Activated T-cell treated with anti-CD3 and anti-CD28 coated beads, Interleukin-2, amount 50 U/mL, for 4 hours (primary cell): ENCODE results near the gene SEC61A1. TPM values are rescaled to one million over a fixed set of nuclear protein-coding genes. Genes with fewer than 3 reads are reported as not detected.

Source experiments
- ATAC-seq, 2 donors: fragments of 200-7000 bp; cut with Tn5 transposase; one replicate each; pipeline ENCODE4 v1.10.0; 2021
- DNase-seq: peaks from one replicate; pipeline ENCODE4 v3.0.0-alpha.2; 2020
- H3K27me3 Mint-ChIP-seq: one replicate; pipeline ENCODE4 v1.8.0; 2021; ENCODE audit warnings: low read depth, mixed read lengths
- H3K36me3 Mint-ChIP-seq: one replicate; pipeline ENCODE4 v1.8.0; 2022; ENCODE audit warnings: mixed read lengths; ENCODE audit not compliant: insufficient read depth
- H3K4me1 Mint-ChIP-seq: one replicate; pipeline ENCODE4 v1.8.0; 2021; ENCODE audit warnings: low read depth, mixed read lengths
- H3K4me3 Mint-ChIP-seq: one replicate; pipeline ENCODE4 v1.8.0; 2021; ENCODE audit warnings: mild to moderate bottlenecking, moderate library complexity, mixed read lengths
- H3K9me3 Mint-ChIP-seq: one replicate; pipeline ENCODE4 v1.8.0; 2021; ENCODE audit warnings: mixed read lengths
- total RNA-seq, 3 donors: library from RNA; stranded (reverse); gene quantifications; one replicate each; pipeline ENCODE4 v1.2.1, GENCODE V29; 2021

SEC61A1 gene
- total RNA-seq, 3 donors from 2014 or later, result 195 to 216 (median 210) TPM

DNA sequence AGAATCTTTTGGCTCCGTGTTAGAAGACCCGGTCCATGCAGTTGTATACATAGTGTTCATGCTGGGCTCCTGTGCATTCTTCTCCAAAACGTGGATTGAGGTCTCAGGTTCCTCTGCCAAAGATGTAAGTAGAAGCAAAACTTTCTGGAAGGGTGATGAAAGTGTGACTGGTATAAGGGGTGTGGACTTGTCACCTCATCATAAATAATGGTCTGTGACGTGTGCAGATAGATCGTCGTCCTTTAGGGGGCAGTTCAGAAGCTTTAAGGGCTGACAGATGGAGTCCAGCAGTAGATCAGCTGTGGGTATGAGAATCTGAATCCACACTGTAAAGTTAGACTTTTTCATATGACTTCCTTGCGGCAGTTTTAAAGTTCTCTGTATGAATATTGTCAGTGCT is 15.3 kb downstream of the SEC61A1 start:
- Mint-ChIP-seq H3K9me3 (no peaks in the 10 kb centered on the region), H3K4me3 (no peak overlapping the region), H3K36me3 (peaks cover 45% of the 10 kb centered on the region)

DNA sequence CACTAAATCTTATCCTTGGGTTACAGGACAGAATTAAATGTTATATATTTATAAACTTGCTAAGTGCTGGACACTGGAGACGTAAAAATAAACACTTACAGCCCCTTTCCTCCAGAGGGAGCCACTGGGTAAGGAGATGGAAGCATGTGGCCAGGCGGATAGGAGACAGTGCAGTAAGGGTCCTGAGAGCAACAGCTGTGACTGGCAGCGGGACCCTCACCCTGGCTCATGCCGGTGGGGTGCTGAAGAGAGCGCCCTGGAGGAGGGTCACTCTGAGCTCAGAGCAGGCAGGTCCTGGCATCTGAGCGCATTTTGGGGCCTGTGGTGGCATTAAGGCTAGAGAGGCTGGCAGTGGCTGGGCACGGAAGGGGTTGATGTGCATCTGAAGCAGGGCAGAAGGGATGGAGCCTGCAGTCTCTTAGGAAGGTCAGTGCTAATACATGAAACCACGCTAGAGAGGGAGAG is 16.0 kb downstream of the SEC61A1 start:
- Mint-ChIP-seq H3K9me3 (no peaks in the 10 kb centered on the region), H3K4me1 (peaks cover 2% of the 10 kb centered on the region), H3K27me3 (no peaks in the 10 kb centered on the region), H3K36me3 (peaks cover 43% of the 10 kb centered on the region), H3K4me3 (no peak overlapping the region)
- DNase-seq, result no peak
- peak; percentile 46 to 55 for ATAC-seq

More for the DNA sequence above, 15.3 kb downstream of the SEC61A1 start:
- no peak for ATAC-seq
- Mint-ChIP-seq H3K27me3 (no peaks in the 10 kb centered on the region), H3K4me1 (peaks cover 2% of the 10 kb centered on the region)
- no peak for DNase-seq

DNA sequence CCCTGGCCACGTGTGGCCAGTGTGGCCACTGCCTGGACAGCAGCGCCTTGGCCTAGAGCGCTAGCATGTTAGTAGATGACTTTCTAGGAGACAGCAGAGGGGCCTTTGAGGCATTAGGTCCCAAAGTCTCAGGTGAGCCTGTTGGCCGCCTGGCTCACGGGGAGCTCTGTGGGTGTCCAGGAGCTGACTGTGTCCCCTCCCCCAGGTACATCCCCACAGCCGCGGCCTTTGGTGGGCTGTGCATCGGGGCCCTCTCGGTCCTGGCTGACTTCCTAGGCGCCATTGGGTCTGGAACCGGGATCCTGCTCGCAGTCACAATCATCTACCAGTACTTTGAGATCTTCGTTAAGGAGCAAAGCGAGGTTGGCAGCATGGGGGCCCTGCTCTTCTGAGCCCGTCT is 17.0 kb downstream of the SEC61A1 start:
- ATAC-seq, result no peak
- no peak for DNase-seq
- H3K4me1 Mint-ChIP-seq, result peaks cover 2% of the 10 kb centered on the region
- peaks cover 38% of the 10 kb centered on the region for H3K36me3 Mint-ChIP-seq
- no peaks in the 10 kb centered on the region for H3K27me3 Mint-ChIP-seq
- no peaks in the 10 kb centered on the region for H3K9me3 Mint-ChIP-seq
- no peak overlapping the region for H3K4me3 Mint-ChIP-seq

DNA sequence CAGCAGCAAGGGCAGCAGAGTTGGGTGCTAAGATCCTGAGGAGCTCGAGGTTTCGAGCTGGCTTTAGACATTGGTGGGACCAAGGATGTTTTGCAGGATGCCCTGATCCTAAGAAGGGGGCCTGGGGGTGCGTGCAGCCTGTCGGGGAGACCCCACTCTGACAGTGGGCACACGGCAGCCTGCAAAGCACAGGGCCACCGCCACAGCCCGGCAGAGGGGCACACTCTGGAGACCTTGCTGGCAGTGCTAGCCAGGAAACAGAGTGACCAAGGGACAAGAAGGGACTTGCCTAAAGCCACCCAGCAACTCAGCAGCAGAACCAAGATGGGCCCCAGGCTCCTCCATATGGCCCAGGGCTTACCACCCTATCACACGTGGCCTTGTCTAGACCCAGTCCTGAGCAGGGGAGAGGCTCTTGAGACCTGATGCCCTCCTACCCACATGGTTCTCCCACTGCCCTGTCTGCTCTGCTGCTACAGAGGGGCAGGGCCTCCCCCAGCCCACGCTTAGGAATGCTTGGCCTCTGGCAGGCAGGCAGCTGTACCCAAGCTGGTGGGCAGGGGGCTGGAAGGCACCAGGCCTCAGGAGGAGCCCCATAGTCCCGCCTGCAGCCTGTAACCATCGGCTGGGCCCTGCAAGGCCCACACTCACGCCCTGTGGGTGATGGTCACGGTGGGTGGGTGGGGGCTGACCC is 18.8 kb downstream of the SEC61A1 start:
- H3K4me1 Mint-ChIP-seq, result peaks cover 8% of the 10 kb centered on the region
- H3K9me3 Mint-ChIP-seq, result no peaks in the 10 kb centered on the region
- no peaks in the 10 kb centered on the region for H3K27me3 Mint-ChIP-seq
- ATAC-seq (no peak), DNase-seq (no peak)
- H3K36me3 Mint-ChIP-seq, result peaks cover 29% of the 10 kb centered on the region
- no peak overlapping the region for H3K4me3 Mint-ChIP-seq

DNA sequence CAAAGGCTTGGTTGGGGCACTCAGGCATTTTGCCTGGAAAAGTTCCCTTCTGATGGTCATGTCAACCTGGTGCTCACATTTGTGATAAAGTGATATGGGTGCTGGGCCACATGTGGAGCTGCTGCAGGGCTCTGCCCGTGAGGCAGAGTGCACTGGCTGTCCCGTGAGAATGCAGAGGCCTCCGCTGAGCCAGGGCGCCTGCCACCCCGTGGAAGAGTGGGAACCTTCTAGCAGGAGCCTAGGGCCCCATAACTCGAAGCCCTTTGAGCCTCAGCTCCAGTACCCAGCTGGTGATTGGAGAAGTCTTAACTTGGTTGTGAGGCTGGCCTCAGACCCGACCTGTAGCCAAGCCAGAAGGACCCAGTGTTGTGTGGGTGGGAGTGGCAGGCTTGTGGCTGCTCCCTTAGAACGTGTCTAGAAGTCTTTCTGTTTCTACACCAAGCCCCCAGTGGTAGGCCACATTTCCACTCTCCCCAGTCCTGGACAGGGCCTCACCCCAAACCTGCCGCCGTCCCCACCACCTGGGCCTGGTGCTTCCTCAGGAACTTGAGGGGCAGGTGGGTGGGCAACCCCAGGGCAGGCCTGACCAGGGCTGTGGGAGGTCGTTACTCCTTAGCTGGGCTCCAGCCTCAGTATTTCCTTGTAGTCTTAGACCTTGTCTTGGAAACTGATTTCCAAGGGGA is 19.7 kb downstream of the SEC61A1 start:
- H3K36me3 Mint-ChIP-seq, result peaks cover 26% of the 10 kb centered on the region
- no peak for DNase-seq

DNA sequence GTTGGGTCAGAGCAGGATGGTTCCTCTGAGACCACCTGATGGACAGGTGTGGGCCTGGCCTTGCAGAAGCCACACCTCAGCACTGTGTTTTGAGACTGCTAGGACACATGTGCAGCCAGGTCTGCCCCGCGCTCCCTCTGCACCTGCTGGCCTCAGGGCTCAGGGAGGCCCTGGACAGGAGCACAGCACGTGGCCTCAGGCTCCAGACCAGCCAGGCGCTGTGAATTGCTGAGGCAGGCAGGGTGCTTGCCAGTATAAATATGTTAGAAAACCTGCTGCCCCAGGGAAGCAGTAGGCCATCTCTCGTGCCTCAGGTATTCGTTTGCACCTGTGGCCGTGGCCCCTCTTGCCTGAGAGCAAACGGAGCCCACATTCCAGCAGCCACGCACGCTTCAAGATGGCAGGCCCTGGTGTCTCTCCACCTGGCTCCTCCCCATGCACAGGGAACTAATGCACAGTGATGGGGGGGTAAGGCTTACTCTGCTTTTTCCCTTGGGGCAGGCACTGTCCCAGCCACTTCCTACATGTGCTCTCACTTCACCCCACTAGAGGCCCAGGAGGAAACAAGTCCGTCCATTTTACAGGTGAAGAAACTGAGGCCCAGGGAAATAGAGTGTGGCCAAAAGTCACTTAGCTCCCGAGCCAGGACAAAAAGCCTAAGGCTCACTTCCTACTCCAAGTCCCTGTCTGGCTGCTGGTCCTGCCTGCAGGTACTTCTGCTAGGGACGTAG is 20.4 kb downstream of the SEC61A1 start:
- Mint-ChIP-seq H3K27me3 (no peaks in the 10 kb centered on the region), H3K4me3 (no peak overlapping the region), H3K36me3 (peaks cover 19% of the 10 kb centered on the region), H3K4me1 (peaks cover 8% of the 10 kb centered on the region), H3K9me3 (no peaks in the 10 kb centered on the region)
- no peak for ATAC-seq
- DNase-seq, result no peak

More for the DNA sequence above, 19.7 kb downstream of the SEC61A1 start:
- Mint-ChIP-seq H3K4me3 (no peak overlapping the region), H3K27me3 (no peaks in the 10 kb centered on the region), H3K4me1 (peaks cover 7% of the 10 kb centered on the region), H3K9me3 (no peaks in the 10 kb centered on the region)
- no peak for ATAC-seq

DNA sequence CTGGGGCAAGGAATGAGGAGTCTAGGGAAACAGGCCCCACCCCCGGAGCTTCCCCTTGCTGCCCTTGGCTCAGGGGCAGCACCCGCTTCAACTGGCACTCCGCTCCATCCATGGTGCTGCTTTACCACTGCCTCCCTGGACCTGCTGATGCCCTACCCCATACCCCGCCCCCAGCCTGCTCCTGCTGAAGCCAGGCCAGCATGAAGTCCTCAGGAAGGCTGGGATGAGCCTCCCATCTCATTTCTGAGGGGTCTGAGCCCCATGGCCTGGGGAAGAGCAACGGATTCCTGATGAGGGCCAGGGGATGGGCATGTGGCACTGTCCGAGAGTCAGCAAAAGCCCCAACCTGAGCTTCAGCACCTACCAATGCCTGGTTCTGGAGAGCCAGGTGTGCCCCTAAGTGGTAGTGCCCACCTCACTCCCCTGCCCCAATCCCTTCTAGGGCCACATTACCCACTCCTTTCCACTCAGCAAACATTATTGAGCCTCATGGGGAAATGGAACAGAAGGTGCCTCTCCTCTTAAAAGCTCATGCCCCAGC is 21.0 kb downstream of the SEC61A1 start:
- ATAC-seq (no peak), DNase-seq (no peak)
- Mint-ChIP-seq H3K9me3 (no peaks in the 10 kb centered on the region), H3K4me3 (no peak overlapping the region), H3K27me3 (no peaks in the 10 kb centered on the region), H3K4me1 (peaks cover 8% of the 10 kb centered on the region), H3K36me3 (peaks cover 14% of the 10 kb centered on the region)

DNA sequence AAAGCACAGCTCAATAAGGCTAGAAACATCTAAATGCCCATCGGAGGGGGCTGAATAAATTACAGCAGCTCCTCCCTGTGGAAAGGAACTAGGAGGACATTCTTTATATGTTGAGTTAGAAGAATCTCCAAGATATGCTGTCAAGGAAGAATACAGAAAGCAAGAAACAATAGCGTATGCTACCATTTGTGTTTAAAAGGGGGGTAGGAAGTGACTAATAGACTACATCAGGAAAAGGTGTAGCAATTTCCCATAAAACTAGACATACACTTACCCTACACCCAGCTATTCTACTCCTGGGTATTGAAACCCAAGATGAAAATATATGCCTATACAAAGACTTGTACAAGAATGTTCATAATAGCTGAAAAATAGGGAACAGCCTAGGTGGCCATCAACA is 21.6 kb downstream of the SEC61A1 start:
- peaks cover 12% of the 10 kb centered on the region for H3K36me3 Mint-ChIP-seq
- no peak for DNase-seq
- no peak overlapping the region for H3K4me3 Mint-ChIP-seq
- ATAC-seq, result no peak
- peaks cover 8% of the 10 kb centered on the region for H3K4me1 Mint-ChIP-seq
- H3K9me3 Mint-ChIP-seq, result no peaks in the 10 kb centered on the region
- no peaks in the 10 kb centered on the region for H3K27me3 Mint-ChIP-seq

DNA sequence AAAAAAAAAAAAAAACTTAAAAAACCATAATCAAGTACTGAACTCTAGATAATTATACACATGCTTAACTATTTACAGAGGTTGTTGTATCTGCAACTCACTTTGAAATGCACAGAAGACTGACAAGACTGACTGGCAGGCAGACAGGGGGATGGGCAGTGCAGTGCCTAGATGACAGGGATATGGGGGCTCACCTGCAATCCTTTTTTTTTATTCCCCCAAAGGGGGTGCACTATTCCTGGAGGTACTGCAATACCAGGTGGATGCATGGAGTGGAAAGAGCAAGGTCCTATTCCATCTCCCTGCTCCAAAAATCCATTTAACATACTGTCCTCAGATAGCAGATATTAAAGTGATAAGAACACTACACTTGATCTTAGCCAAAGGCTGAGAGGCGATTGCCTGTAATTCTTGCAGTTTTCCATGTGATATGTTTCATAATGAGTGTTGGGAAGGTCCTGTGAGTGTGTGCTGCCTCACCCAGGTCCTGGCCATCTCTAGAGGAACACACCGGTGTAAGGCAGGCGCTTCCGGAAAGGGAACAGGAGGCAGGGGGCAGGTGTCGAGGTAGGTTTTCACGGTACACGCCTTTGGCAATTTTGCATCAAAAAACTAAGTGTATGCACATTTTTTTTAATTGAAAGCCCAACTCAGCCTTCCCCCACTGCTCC is 22.7 kb downstream of the SEC61A1 start:
- H3K4me1 Mint-ChIP-seq, result peaks cover 8% of the 10 kb centered on the region
- peaks cover 21% of the 10 kb centered on the region for H3K36me3 Mint-ChIP-seq
- ATAC-seq (no peak), DNase-seq (no peak)
- H3K4me3 Mint-ChIP-seq, result peak overlapping the region; percentile 40
- no peaks in the 10 kb centered on the region for H3K27me3 Mint-ChIP-seq
- H3K9me3 Mint-ChIP-seq, result no peaks in the 10 kb centered on the region

DNA sequence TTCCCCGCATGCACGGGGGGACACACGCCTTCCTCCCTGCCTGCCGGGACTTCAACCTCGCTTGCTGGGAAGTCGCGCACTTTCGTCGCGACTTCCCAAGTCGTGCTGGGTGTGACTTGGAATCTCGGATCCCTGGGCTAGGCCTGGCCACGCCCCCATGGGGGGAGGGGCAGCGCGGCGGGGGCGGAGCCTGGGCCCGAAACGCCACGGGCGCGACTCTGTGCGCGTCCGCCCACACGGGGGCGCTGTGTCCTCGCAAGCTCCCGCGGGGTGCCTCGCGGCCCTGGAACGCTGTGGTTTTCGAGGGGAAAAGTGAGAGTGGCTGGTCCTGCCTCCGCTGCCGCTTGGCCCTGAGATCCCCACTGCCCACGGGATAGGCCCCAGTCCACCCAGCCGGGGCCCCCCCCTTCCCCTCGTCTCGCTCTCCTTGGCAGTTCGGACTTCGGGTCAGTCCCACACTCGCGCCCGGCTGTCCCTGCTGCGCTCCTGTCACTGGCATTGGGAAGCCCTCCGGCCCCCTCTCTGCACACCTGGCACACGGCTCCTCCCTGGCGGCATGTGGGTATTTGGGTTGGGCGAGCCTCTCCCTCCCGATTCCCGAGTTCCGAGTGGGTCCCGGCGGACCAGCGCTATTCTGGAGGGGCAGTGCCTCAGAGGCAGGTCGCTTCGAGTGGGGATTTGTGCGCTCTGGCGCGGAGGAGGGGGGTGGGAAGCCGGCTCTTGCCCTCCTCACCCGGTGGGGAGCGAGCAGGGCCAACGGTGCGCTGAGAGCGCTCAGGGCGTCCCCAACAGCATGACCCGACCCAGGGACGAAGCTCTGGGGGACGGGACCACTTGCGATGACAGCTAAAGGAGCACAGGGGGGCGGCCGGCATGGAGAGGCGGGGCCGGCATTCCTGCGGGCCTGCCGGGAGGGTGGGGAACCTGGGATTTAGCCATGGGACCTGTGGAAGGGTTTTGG is 23.6 kb downstream of the SEC61A1 start:
- DNase-seq (peak; percentile 86), ATAC-seq (peak; percentile 83 to 84)
- Mint-ChIP-seq H3K4me1 (peaks cover 8% of the 10 kb centered on the region), H3K27me3 (no peaks in the 10 kb centered on the region), H3K36me3 (peaks cover 23% of the 10 kb centered on the region), H3K4me3 (peak overlapping the region; percentile 70), H3K9me3 (no peaks in the 10 kb centered on the region)

DNA sequence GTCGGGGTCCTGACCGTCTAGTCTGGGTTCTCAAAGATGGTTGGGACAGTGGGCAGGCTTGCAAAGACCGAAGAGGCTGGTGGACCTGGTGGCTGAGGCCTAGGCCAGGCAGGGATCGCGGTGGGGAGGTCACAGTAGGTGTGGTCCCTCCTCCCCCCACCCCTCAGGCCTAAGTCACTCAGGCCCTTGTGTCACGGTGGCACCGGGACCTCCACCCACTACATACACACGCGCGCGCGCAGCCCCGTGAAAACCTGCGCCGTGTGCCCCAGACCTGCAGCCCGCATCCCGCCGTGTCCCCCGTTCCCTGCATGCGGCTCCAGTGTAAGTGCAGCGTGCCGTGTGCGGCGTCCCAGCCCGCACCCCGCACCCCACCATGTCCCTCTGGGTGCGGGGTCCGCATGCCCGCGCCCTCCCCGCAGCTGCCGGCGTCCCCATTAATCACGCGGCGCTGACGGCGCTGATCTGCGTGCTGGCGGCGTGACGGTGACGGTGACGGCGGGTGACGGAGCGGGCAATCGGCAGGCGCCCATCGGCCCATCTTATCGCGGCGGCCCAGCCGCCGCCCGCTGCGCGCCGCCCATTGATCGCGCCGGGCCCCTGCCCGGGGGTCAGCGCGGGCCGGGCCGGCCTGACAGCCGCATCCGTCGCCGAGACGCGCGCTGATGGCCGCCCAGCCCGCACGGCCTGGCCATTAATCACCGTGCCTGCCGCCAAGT is 24.4 kb downstream of the SEC61A1 start:
- H3K9me3 Mint-ChIP-seq, result no peaks in the 10 kb centered on the region
- peaks cover 8% of the 10 kb centered on the region for H3K4me1 Mint-ChIP-seq
- H3K4me3 Mint-ChIP-seq, result peak overlapping the region; percentile 70
- H3K27me3 Mint-ChIP-seq, result no peaks in the 10 kb centered on the region
- peaks cover 31% of the 10 kb centered on the region for H3K36me3 Mint-ChIP-seq
- ATAC-seq, result peak; percentile 44 to 46
- peak; percentile 23 for DNase-seq

DNA sequence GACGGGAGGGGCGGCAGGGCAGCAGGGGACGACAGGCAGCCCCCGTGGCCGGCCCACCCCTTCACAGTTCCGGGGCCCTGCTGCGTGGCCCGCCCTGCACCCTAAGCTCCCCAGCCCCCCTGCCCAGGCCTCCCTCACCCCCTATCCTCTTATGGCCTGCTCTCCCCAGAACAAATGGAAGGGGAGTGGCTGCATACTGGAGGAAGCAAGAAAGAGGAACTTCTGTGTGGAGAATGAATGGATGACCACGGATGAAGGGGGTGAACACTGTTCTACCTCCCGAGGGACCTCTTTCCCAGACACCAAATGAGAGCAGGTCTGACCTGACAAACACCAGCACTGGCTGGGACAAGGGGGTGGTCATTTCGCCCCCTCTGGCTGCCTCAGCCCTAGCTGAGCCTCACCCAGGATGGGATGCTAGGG is 25.0 kb downstream of the SEC61A1 start:
- ATAC-seq (no peak), DNase-seq (no peak)
- Mint-ChIP-seq H3K4me1 (peaks cover 8% of the 10 kb centered on the region), H3K27me3 (no peaks in the 10 kb centered on the region), H3K9me3 (no peaks in the 10 kb centered on the region), H3K36me3 (peaks cover 35% of the 10 kb centered on the region), H3K4me3 (peak overlapping the region; percentile 19)
